HG03342 (cell line): ENCODE results near the gene TMEM253.

Source experiments
- ATAC-seq: cut with Tn5 transposase; IDR thresholded peaks from one replicate; pipeline ENCODE4 v1.9.1; 2021; ENCODE audit warnings: mild to moderate bottlenecking, moderate library complexity; ENCODE audit not compliant: unreplicated experiment

TMEM253 gene

GRCh38 chr14:21103710-21104447, 3.0 kb downstream of the TMEM253 start:
- ATAC-seq, result peak; percentile 85

DNA sequence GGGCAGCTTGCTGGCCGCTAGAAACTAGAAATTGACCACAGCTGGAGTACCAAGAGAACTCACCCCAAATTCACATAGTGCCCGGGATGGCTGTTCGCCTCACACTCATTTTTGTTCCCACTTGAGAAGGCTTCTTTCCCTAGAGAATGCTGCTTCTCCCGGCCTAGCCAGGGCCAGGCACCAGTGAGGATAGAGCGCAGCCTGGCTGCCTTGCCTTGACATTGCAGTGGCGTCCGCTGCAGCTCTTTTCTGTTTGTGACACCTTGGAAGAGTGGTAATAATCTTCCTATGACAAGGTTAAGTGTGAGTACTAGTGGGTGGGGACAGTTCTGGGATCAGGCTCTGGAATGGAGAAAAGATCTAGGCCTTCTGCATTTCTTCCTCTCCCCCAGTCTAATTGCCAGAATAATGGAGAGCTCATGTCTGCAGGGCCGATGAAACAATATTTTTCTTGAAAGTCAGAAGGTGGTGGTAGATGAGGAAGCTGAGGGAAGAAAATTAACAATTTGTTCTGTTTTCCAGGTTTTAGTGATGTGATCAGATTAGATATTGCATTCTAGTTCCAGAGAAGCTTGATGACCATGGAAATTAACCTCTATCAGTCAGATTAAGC, 3.7 kb downstream of the TMEM253 start:
- peak; percentile 42 for ATAC-seq

DNA sequence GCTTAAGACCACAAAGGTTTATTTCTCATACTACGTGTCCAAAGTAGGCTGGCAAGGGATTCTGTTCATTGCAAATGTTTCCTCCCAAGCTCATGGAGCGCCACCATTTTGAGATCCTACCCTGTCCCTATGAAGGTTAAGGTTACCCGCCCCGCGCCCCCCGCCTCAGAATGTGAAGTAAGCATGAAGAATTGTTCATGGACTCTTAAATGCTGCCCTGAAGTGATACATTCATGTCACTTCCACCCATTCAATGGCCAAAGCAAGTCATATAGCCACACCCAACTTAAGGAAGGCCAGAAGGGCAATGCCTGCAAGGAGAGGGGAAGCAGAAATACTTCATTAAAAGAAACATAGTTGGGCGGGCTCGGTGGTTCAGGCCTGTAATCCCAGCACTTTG, 4.2 kb downstream of the TMEM253 start:
- no peak for ATAC-seq

GRCh38 chr14:21106176-21106497, 5.3 kb downstream of the TMEM253 start:
- ATAC-seq, result no peak

GRCh38 chr14:21106498-21107282, 5.8 kb downstream of the TMEM253 start:
- no peak for ATAC-seq

DNA sequence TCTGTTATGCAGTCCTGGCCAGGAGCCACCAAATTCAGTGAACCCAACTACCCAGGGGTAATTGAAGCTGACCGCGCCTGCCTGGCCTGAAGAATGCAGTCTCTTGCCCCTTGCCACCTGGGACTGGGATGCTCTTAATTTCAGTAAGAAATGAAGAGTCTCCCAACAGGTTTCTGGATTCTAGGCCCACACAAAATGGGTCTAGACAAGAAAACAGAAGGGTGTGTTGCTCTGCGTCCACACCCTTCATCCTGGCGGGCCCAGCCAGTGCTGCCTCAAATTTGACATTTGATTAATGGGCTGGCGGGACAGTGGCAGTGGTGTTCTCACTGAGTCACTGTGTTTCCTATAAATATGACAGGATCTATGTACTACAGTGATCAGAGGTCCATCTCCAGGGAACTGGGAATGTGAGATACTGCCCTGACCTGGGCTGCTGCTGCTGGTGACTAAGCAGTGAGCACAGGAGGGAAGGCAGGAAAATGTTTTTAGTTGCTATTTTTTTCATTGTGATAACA, 6.5 kb downstream of the TMEM253 start:
- ATAC-seq, result no peak

DNA sequence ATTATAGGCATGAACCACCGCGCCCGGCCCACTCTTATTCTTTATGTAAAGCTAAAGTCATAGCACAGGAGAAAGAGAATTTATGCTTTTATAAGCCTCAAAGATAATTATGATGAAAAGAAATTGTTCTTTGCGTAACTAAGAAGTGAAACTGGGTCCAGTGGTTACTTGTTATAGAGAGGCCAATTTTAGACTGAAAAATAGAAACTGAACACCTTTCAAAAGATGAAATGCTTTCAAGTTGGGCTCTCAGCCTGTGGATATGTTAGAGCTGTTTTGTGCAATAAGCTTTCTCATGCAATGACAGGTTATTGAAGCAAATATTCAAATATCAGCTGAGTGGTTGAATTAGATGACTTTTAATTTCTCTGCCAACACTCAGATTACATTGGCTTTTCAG, 7.9 kb downstream of the TMEM253 start:
- no peak for ATAC-seq

DNA sequence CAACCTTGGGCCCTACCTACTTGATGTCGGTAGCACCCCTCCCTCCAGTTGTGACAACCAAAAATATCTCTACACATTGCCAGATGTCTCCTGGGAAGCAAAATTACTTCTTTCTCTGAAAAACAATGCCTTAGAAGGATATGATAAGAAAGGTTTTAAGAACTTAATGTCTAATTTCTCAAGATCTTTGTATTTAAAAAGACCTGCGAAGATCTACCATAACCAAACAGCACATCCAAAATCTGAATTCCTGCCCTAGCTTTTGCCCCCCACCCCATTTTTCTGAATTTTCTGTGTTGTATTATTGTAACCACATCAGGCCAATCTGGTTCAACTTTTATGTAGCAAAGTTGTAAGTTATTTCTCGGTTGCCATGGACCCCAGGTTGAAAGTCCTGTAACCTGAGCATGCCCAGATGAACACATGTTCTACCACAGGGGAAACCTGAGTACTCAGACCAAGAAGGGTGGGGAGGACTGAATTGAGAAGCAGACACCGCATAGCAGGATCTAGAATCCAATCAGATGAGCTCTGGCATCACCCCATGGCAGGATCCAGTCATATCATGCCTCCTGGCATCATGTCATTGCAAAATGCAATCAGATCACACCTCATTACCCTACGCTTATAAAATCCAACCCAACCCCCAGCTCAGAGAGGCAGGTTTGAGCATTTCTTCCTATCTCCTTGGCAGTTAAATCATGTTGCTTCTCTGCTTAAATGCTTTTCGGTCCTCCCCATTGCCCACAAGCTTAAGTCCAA, 8.7 kb downstream of the TMEM253 start:
- ATAC-seq, result peak; percentile 64

DNA sequence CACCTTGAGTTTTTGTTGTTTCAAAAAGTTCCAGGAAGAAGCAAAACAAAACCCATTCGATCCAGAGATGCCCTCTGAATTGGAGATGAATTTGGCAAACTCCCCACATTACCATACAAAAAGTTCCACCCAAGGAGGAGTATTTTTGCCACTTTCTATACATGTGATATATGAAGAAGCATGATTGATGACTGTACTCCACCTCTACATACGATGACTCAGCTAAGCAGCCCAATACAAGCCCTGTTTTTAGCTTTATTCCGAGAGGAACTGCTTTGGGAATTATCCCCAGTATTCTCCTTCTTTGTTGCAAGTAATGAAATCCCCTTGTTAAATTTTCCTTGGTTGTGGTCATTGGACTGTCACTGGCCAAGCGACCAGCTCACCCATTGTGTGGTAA, 11.4 kb downstream of the TMEM253 start:
- no peak for ATAC-seq

- ATAC-seq, result no peak
Observed at GRCh38 chr14:21113369-21113768, 12.5 kb downstream of the TMEM253 start.

DNA sequence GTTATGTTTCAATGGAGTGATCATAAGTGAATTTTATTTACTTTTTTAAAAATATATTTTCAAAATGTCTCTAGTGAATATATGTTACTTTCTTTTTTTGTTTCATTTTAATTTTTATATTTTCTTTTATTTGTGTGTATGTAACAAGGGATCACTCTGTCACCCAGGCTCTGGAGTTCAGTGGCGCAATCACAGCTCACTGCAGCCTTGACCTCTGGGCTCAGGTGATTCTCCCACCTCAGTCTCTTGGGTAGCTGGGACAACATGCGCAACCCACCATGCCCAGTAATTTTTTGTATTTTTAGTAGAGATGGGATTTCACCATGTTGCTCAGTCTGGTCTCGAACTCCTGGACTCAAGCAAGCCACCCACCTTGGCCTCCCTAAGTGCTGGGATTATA, 18.1 kb downstream of the TMEM253 start:
- ATAC-seq, result no peak

GRCh38 chr14:21120686-21121085, 19.8 kb downstream of the TMEM253 start:
- no peak for ATAC-seq

DNA sequence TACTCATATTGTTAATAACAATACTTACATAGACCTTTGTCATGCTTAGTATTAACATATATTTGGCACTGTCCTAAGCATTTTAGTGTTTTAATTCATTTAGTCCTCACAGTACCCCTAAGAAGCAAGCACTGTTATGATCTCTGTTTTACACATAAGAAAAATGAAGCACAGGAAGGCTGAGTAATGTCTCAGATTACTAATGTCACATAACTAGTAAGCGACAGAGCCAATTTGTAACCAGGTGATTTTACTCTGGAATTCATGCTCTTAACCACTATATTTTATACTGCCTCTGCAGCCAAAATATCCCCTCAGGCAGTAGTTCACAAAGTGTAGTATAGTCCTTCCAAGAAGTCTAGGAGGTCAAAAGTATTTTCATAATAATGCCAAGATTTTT, 20.3 kb downstream of the TMEM253 start:
- no peak for ATAC-seq

DNA sequence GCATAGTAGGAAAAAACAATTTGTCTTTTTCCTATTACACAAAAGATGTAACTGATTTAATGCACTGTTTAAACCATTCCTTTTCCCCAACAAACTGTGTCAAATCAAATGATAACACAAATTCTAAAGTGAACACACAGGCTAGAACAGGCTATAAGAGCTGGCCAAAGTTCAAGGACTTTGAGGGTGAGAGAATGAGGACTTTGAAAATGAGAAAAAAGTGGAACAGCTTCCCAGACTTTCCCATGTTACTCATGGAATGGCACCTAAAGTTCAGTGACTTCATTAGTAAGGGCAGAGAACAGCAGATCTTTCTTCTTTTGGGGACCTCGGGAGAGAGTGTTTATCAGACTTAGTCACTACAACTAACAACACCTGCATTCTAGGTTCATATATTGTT, 22.6 kb downstream of the TMEM253 start:
- ATAC-seq, result no peak

GRCh38 chr14:21133901-21134300, 33.0 kb downstream of the TMEM253 start:
- no peak for ATAC-seq

GRCh38 chr14:21136024-21136423, 35.2 kb downstream of the TMEM253 start:
- ATAC-seq, result no peak

DNA sequence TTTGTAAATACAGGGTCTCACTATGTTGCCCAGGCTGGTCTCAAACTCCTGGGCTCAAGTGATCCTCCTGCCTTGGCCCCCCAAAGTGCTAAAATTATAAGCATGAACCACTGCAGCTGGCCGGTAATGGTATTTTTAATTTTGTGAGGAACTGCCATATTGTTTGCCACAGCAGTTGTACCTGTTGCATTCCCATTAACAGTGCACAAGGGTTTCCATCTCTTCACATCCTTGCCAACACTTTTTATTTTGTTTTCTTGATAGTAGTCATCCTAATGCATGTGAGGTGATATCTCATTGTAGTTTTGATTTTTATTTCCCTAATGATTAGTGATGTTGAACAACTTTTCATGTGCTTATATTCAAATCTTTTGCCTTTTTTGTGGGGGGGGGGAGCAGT, 41.5 kb downstream of the TMEM253 start:
- no peak for ATAC-seq

DNA sequence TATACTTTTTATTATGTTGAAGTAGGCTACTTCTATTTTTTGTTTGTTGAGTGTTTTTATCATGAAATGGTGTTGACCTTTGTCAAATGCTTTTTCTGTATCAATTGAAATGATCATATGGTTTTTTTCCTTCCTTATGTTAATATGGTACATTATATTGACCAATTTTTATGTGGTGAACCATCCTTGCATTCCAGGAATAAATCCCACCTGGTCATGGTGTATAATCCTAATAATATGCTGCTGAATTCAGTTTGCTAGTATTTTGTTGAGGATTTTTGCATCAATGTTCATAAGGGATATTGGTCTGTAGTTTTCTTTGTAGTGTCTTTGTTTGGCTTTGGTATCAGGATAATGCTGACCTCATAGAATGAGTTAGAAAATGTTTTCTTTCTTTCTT, 44.6 kb downstream of the TMEM253 start:
- ATAC-seq, result no peak

DNA sequence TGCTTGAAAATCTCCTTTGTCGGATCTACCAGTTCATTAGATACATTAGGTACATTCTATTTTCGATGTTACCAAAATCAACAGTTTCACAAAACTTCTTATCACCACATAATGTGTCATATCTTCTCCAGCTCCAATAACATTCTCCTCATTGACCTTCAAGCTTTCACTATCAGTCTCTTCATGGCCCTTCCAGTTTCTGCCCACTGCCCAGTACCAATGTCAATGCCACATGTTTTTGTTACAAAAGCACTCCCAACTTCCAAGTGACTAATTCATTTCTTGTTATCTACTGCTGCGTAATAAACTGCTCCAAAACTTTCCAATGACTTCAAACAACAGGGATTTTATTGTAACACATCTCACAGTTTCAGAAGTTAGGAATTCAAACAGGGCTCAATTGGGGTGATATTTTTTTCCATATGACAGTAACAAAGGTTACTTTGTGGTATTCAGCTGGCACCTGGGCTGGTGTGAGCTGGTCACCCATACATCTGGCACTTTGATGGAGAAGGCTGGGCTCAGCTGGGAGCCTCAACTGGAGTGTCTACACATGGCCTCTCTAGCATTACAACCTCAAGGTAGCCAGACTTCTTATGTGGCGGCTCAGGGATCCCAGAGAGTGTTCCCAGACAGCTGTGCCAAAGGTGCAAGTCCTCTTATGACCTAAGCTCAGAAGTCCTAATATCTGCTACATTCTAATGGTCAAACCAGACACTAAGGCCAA, 48.9 kb downstream of the TMEM253 start:
- no peak for ATAC-seq
